DOHH2 (cell line): Measurements from ENCODE around the gene ICAM5.

Experiments
- H3F3A ChIP-seq: fragments of 200-600 bp; sonication (generic), shearing (Covaris generic); 2 replicates; pipeline ENCODE4 v1.6.0; 2016; ENCODE audit warnings: antibody characterized with exemption, mild to moderate bottlenecking; ENCODE audit not compliant: control insufficient read depth, insufficient read depth
- H3K27ac ChIP-seq: fragments of 200-600 bp; sonication (generic); 2 replicates; pipeline ENCODE4 v1.5.1; 2014; ENCODE audit warnings: low read depth, mild to moderate bottlenecking, low read length, moderate library complexity
- H3K27me3 ChIP-seq: fragments of 200-600 bp; sonication (generic); 2 replicates; pipeline ENCODE4 v1.6.1; 2014; ENCODE audit warnings: mild to moderate bottlenecking, low read length, mixed read lengths; ENCODE audit not compliant: control insufficient read depth
- H3K36me3 ChIP-seq: fragments of 200-600 bp; sonication (generic); 2 replicates; pipeline ENCODE4 v1.6.1; 2014; ENCODE audit warnings: mild to moderate bottlenecking, low read length, moderate library complexity, mixed read lengths; ENCODE audit not compliant: control insufficient read depth
- H3K4me1 ChIP-seq: fragments of 200-600 bp; sonication (generic); 2 replicates; pipeline ENCODE4 v1.6.1; 2014; ENCODE audit warnings: mild to moderate bottlenecking, low read length, mixed read lengths; ENCODE audit not compliant: control insufficient read depth
- H3K4me2 ChIP-seq: fragments of 200-600 bp; sonication (generic); 2 replicates; pipeline ENCODE4 v1.6.0; 2014; ENCODE audit warnings: mild to moderate bottlenecking, low read length, moderate library complexity
- H3K4me3 ChIP-seq: fragments of 200-600 bp; sonication (generic); 2 replicates; pipeline ENCODE4 v1.5.1; 2014; ENCODE audit warnings: mild to moderate bottlenecking, low read length, mixed read lengths
- H3K79me2 ChIP-seq: fragments of 200-600 bp; sonication (generic); 2 replicates; pipeline ENCODE4 v1.6.1; 2014; ENCODE audit warnings: mild to moderate bottlenecking, low read length, mixed read lengths; ENCODE audit not compliant: control insufficient read depth
- H3K9me2 ChIP-seq: fragments of 200-600 bp; sonication (generic); replicated peaks from 2 replicates; pipeline ENCODE4 v1.6.1; 2014; ENCODE audit warnings: mild to moderate bottlenecking, low read length, mixed read lengths; ENCODE audit not compliant: control insufficient read depth
- H3K9me3 ChIP-seq: fragments of 200-600 bp; sonication (generic); 2 replicates; pipeline ENCODE4 v1.6.1; 2014; ENCODE audit warnings: antibody characterized with exemption, low read length, mixed read lengths; ENCODE audit not compliant: control insufficient read depth, insufficient read depth
- H4K20me1 ChIP-seq: fragments of 200-600 bp; sonication (generic); 2 replicates; pipeline ENCODE4 v1.6.0; 2014; ENCODE audit warnings: low read depth, mild to moderate bottlenecking, antibody characterized with exemption, low read length, moderate library complexity; ENCODE audit not compliant: control insufficient read depth, insufficient read depth
- CTCF ChIP-seq: fragments of 200-600 bp; sonication (generic); IDR thresholded peaks from one replicate; pipeline ENCODE4 v1.5.1; 2014; ENCODE audit warnings: antibody characterized with exemption, mild to moderate bottlenecking, low read depth, low read length; ENCODE audit not compliant: poor library complexity, severe bottlenecking
- EZH2phosphoT487 ChIP-seq: fragments of 200-600 bp; sonication (generic); IDR thresholded peaks from 2 replicates; pipeline ENCODE4 v1.6.1; 2017; ENCODE audit warnings: borderline replicate concordance, mild to moderate bottlenecking, antibody characterized with exemption, low read length, moderate library complexity, mixed read lengths

Gene ICAM5

GRCh38 chr19:10270616-10271394, 18.9 kb upstream of the ICAM5 start, which contains the start of gene ICAM1:
ICAM1 (plus strand) TSS chr19:10271120; CDS start chr19:10271160, 40 bp downstream.
- peak within 1 kb of the TSS; percentile 77 for H3K4me3 ChIP-seq
- peaks cover 46% of the 10 kb centered on the region for H3K4me1 ChIP-seq
- peak within 1 kb of the TSS; percentile 90 for H3K27ac ChIP-seq
- no peak for TF ChIP-seq EZH2phosphoT487
- no peak for TF ChIP-seq CTCF
- H3K9me2 ChIP-seq: no peaks in the 10 kb centered on the region
- H3K79me2 ChIP-seq: peaks cover 40% of the 10 kb centered on the region
- H3F3A ChIP-seq: peaks cover 10% of the 10 kb centered on the region
- peaks cover 32% of the 10 kb centered on the region for H3K36me3 ChIP-seq
- H3K27me3 ChIP-seq: no peaks in the 10 kb centered on the region
- no peaks in the 10 kb centered on the region for H3K9me3 ChIP-seq
- peak within 1 kb of the TSS; percentile 98 for H3K4me2 ChIP-seq
- peaks cover 8% of the 10 kb centered on the region; the same call in 1 of the 2 replicates for H4K20me1 ChIP-seq

GRCh38 chr19:10271543-10272086, 18.1 kb upstream of the ICAM5 start:
- Histone ChIP-seq H3K27ac (peak overlapping the region; percentile 90), H3K36me3 (peaks cover 32% of the 10 kb centered on the region), H3K27me3 (no peaks in the 10 kb centered on the region), H3K9me2 (no peaks in the 10 kb centered on the region), H4K20me1 (peaks cover 8% of the 10 kb centered on the region; the same call in 1 of the 2 replicates), H3K4me1 (peaks cover 46% of the 10 kb centered on the region), H3K4me3 (peak overlapping the region; percentile 77), H3K79me2 (peaks cover 40% of the 10 kb centered on the region), H3K9me3 (no peaks in the 10 kb centered on the region), H3K4me2 (peak overlapping the region; percentile 98), H3F3A (peaks cover 10% of the 10 kb centered on the region)
- no peak for TF ChIP-seq EZH2phosphoT487

- Histone ChIP-seq H3K9me3 (no peaks in the 10 kb centered on the region), H3K79me2 (peaks cover 46% of the 10 kb centered on the region), H3K36me3 (peaks cover 57% of the 10 kb centered on the region), H3F3A (peaks cover 10% of the 10 kb centered on the region), H3K4me2 (no peak overlapping the region), H3K27ac (no peak overlapping the region), H3K4me1 (peaks cover 37% of the 10 kb centered on the region), H4K20me1 (peaks cover 8% of the 10 kb centered on the region; the same call in 1 of the 2 replicates), H3K9me2 (no peaks in the 10 kb centered on the region), H3K27me3 (no peaks in the 10 kb centered on the region), H3K4me3 (no peak overlapping the region)
- TF ChIP-seq CTCF (no peak), EZH2phosphoT487 (no peak)
Observed at GRCh38 chr19:10274589-10274988, 15.2 kb upstream of the ICAM5 start.
